ENCODE measurements around the gene RCSD1.

DNA sequence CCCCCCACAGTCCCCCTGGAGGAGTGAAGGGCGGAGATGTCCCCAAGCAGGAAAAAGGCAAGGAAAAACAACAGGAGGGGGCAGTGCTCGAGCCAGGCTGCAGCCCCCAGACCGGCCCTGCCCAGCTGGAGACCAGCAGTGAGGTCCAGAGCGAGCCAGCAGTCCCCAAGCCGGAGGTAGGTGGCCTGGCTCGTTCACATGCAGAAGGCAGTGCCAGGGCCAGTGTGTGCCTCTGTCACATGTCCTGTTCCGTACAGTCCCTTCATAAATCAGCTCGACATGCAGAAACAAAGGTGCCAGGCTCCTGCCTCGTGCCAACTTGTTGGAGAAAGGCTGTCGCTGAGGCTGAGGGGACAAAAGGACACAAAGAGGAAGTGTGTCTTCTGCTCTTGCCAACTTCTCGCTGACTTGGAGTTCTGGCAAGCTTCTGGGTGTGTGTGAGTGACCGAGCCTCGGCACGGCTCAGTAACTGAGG is 67.7 kb downstream of the RCSD1 start:
- TF ChIP-seq, protein P1, sequence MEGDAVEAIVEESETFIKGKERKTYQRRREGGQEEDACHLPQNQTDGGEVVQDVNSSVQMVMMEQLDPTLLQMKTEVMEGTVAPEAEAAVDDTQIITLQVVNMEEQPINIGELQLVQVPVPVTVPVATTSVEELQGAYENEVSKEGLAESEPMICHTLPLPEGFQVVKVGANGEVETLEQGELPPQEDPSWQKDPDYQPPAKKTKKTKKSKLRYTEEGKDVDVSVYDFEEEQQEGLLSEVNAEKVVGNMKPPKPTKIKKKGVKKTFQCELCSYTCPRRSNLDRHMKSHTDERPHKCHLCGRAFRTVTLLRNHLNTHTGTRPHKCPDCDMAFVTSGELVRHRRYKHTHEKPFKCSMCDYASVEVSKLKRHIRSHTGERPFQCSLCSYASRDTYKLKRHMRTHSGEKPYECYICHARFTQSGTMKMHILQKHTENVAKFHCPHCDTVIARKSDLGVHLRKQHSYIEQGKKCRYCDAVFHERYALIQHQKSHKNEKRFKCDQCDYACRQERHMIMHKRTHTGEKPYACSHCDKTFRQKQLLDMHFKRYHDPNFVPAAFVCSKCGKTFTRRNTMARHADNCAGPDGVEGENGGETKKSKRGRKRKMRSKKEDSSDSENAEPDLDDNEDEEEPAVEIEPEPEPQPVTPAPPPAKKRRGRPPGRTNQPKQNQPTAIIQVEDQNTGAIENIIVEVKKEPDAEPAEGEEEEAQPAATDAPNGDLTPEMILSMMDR (IDR thresholded peaks at IDR 0.05; ENCODE audit: poor library complexity), result no peak
- no peak for TF ChIP-seq EZH2 (IDR thresholded peaks at IDR 0.05; ENCODE audit: borderline replicate concordance)

All from hepatocyte (in vitro differentiated cells).